GM21447 (cell line): ENCODE results near the gene SLC22A25.
"Not testable (repeated sequence)": the region's sequence is repeated elsewhere in the genome, so short reads cannot be mapped to it uniquely, and the experiment has no call there.

Experiments
- ATAC-seq: cut with Tn5 transposase; IDR thresholded peaks from one replicate; pipeline ENCODE4 v1.9.1; 2021; ENCODE audit not compliant: unreplicated experiment

Gene SLC22A25

GRCh38 chr11:63243533-63243932, at the start of gene SLC22A25:
TSS of gene SLC22A25 (minus strand) at chr11:63243599. CDS start at chr11:63229652, 13,947 bp downstream.
- no peak for ATAC-seq

- ATAC-seq, result no peak
These were observed 46.9 kb upstream of the SLC22A25 start for GRCh38 chr11:63290285-63290684.

GRCh38 chr11:63289658-63290057, 46.3 kb upstream of the SLC22A25 start:
- no peak for ATAC-seq

- ATAC-seq, result no peak
These were observed 39.2 kb upstream of the SLC22A25 start for GRCh38 chr11:63282579-63282978.

- no peak for ATAC-seq
These were observed 37.5 kb upstream of the SLC22A25 start for GRCh38 chr11:63280920-63281319.

- ATAC-seq, result no peak
These were observed 34.0 kb upstream of the SLC22A25 start for GRCh38 chr11:63277345-63277943.

- ATAC-seq, result no peak
These were observed 31.4 kb upstream of the SLC22A25 start for GRCh38 chr11:63274776-63275175.

GRCh38 chr11:63273685-63274084, 30.3 kb upstream of the SLC22A25 start:
- no peak for ATAC-seq

GRCh38 chr11:63262547-63262946, 19.1 kb upstream of the SLC22A25 start:
- no peak for ATAC-seq

GRCh38 chr11:63251312-63251711, 7.9 kb upstream of the SLC22A25 start:
- no peak for ATAC-seq

GRCh38 chr11:63250162-63251050, 7.0 kb upstream of the SLC22A25 start:
- ATAC-seq, result no peak

- no peak for ATAC-seq
These were observed 5.6 kb upstream of the SLC22A25 start for GRCh38 chr11:63248966-63249365.

GRCh38 chr11:63247237-63248002, 4.0 kb upstream of the SLC22A25 start:
- not testable (repeated sequence) for ATAC-seq

- no peak for ATAC-seq
These were observed 2.6 kb upstream of the SLC22A25 start for GRCh38 chr11:63246045-63246444.

GRCh38 chr11:63244862-63245261, 1.5 kb upstream of the SLC22A25 start:
- no peak for ATAC-seq

- no peak for ATAC-seq
These were observed 1.2 kb downstream of the SLC22A25 start for GRCh38 chr11:63242089-63242781.

- no peak for ATAC-seq
These were observed 2.5 kb downstream of the SLC22A25 start for GRCh38 chr11:63240791-63241379.

GRCh38 chr11:63240098-63240497, 3.3 kb downstream of the SLC22A25 start:
- ATAC-seq, result no peak

GRCh38 chr11:63239254-63239653, 4.1 kb downstream of the SLC22A25 start:
- ATAC-seq, result no peak

GRCh38 chr11:63237413-63237812, 6.0 kb downstream of the SLC22A25 start:
- ATAC-seq, result no peak
